ENCODE data around the gene HOXD8.

The HOXD8 gene

DNA sequence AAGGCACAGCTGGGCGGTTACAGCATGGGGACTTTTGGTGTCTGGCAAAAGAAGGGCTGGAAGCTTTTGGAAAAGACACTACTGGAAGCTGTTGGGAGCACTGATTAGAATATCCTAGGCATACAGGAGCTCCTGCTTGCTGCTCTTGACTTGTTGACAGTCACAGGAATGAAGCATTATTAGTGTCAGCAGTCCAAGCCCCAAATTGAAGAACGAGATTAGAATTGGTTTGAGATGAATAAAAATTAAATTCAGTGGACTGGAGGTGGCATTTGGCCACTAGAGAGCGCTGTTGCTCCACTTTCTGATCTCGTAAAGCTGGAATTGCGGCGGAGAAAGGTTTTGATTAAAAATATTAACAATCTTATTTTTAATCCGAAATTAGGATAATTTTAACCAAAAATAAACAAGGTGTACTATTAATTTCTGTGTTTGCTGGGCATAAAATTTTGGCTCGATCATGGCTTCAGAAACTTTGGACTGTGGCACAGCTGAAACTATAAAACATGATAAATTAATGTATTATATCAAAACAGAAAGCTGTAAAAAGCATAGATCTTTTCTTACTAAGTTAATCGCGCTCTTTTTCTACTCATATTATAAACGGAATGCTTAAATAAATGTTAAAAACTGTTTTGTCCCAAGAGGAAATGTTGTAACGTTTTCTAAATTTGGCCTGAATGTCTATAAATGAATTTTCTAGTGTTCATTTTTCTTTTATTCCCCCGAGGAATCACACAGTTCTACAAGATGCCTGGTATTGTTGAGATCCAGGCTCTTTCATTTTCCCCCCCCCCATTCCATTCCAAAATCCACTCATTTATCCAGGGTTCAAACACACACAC, 2.4 kb upstream of the HOXD8 start:
- H3K4me3 ChIP-seq (ENCODE audit: low read depth, low read length) = no peak overlapping the region
- DNase-seq (ENCODE audit: low read depth) = peak; percentile 61
- TF ChIP-seq, protein P1, sequence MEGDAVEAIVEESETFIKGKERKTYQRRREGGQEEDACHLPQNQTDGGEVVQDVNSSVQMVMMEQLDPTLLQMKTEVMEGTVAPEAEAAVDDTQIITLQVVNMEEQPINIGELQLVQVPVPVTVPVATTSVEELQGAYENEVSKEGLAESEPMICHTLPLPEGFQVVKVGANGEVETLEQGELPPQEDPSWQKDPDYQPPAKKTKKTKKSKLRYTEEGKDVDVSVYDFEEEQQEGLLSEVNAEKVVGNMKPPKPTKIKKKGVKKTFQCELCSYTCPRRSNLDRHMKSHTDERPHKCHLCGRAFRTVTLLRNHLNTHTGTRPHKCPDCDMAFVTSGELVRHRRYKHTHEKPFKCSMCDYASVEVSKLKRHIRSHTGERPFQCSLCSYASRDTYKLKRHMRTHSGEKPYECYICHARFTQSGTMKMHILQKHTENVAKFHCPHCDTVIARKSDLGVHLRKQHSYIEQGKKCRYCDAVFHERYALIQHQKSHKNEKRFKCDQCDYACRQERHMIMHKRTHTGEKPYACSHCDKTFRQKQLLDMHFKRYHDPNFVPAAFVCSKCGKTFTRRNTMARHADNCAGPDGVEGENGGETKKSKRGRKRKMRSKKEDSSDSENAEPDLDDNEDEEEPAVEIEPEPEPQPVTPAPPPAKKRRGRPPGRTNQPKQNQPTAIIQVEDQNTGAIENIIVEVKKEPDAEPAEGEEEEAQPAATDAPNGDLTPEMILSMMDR (IDR thresholded peaks at IDR 0.05; ENCODE audit: insufficient read depth, low read depth, low read length, missing control alignments) = peak; percentile 63

DNA sequence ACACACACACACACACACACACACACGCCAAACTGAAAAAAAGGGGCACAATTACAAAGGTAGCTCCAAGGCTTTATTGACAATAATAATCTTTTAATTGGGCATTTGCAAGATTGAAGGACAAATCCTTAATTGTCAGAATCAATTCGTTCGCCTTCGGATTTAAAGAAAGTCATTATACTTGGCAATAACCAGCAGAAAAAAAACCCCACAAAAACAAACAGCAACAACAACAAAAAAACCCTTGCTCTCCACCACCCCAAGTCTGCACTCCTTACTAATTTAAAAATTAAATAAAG, 1.8 kb upstream of the HOXD8 start:
- no peak overlapping the region for H3K4me3 ChIP-seq (ENCODE audit: low read depth, low read length)
- TF ChIP-seq, protein P1 (IDR thresholded peaks at IDR 0.05; ENCODE audit: insufficient read depth, low read depth, low read length, missing control alignments) = no peak
- DNase-seq (ENCODE audit: low read depth) = no peak

DNA sequence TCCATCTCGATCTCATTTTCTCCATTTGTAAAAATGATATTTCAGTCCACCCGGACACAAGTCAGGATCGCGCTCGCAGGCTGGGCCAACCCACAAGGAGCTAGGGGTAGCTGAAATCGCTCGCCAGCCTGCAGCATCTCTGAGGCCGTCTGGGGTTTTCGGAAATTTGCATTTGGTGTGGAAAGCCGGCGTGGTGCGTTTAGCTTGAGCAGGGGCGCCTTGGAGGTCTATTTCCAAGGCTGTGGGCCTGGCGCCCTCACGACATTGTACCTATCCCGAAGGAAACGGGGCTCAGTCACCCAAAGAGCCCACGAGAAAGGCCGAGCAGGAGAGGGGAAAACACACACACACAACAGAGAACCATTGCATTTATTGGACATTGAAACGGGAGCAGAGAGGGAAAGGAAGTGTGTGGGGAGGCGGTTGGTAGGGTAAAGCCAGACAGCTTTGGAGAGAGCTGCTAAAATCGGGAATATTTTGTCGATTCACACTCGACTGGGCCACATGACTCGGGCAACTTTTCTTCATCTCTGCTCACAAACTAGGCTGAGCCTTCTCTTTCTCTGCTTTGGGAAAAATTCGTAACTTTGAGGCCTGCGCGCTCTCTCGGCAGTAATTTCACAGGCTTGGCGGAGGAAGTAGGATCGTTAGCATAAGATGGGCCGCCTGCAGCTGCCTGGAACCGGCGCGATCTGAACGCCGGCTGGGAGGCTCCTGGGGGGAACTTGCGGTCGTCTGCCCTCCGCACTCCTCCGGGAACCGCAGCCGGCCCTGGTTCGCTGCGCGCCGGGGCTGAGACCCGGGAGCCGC, 1.1 kb upstream of the HOXD8 start:
- no peak for DNase-seq (ENCODE audit: low read depth)
- TF ChIP-seq, protein P1 (IDR thresholded peaks at IDR 0.05; ENCODE audit: insufficient read depth, low read depth, low read length, missing control alignments) = no peak
- no peak overlapping the region for H3K4me3 ChIP-seq (ENCODE audit: low read depth, low read length)

DNA sequence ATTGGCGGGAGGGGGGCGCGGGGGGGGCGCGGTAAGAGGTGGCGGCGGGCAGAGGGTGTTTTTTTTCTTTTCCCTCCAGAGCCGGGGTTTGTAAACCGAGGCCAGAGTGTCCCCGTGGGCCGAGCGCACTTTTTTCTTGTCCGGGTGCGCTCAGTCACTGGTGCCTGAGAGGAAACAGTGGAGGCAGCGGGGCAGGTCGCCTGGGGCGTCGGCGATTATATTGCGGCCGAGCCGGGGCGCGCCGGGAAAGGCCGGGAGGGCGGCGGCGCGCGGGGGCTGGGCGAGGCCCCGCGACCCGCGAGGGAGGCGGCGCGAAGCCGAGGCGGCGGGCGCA, 275 bp downstream of the HOXD8 start:
- TF ChIP-seq, protein P1 (IDR thresholded peaks at IDR 0.05; ENCODE audit: insufficient read depth, low read depth, low read length, missing control alignments) = no peak
- H3K4me3 ChIP-seq (ENCODE audit: low read depth, low read length) = no peak overlapping the region
- no peak for DNase-seq (ENCODE audit: low read depth)

DNA sequence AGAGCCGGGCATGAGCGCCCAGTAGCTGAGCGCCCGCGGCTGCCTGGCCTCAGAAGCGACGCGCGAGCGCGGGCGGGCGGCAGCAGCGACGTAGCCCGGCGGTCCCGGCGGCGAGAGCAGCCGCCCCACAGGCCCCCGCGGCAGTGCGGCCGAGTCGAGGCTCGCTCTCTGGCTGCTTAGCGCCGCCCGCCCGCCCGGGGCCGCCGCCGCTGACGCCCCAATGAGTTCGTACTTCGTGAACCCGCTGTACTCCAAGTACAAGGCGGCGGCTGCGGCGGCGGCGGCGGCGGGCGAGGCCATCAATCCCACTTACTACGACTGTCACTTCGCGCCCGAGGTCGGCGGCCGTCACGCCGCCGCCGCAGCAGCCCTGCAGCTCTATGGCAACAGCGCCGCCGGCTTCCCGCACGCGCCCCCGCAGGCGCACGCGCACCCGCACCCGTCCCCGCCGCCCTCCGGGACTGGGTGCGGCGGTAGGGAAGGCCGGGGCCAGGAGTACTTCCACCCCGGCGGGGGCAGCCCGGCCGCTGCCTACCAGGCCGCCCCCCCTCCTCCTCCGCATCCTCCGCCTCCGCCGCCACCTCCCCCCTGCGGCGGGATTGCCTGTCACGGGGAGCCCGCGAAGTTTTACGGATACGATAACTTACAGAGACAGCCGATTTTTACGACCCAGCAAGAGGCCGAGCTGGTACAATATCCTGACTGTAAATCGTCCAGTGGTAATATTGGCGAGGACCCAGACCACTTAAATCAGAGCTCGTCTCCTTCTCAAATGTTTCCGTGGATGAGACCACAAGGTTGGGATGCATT, 847 bp downstream of the HOXD8 start:
- no peak overlapping the region for H3K4me3 ChIP-seq (ENCODE audit: low read depth, low read length)
- no peak for DNase-seq (ENCODE audit: low read depth)

More for the DNA sequence above, 847 bp downstream of the HOXD8 start:
- TF ChIP-seq, protein P1 (IDR thresholded peaks at IDR 0.05; ENCODE audit: insufficient read depth, low read depth, low read length, missing control alignments) = no peak
